Measurements from ENCODE around the gene MDP1. TPM values are rescaled to one million over a fixed set of nuclear protein-coding genes. Genes with fewer than 3 reads are reported as not detected.

Gene MDP1
- total and polyA plus RNA-seq, 2 donors (not counting 1 experiment from before 2014, with no cell fraction given), result 14.4 to 22.1 TPM

GRCh38 chr14:24236689-24237462 lies 21.0 kb upstream of the MDP1 start:
- Histone ChIP-seq H3K36me3 (ENCODE audit: control insufficient read depth, insufficient read depth, low read length) (peaks cover 31% of the 10 kb centered on the region), H3K27ac (ENCODE audit: insufficient read depth, low read length) (no peak overlapping the region), H4K20me1 (ENCODE audit: control insufficient read depth, extremely low read depth, insufficient read depth, low read length) (no peaks in the 10 kb centered on the region), H3K4me2 (ENCODE audit: extremely low read depth, insufficient read depth, low read length) (no peak overlapping the region), H3K9ac (ENCODE audit: insufficient read depth, low read length) (no peak overlapping the region), H3K4me3 (replicated peaks in 1 of 4; ENCODE audit: control extremely low read depth in 1 of 4, insufficient read depth in 1 of 4, low read depth in 3 of 4, low read length in 4 of 4) (no peak overlapping the region), H3K9me3 (ENCODE audit: control insufficient read depth, insufficient read depth, low read depth, low read length) (no peaks in the 10 kb centered on the region), H2AFZ (ENCODE audit: low read length) (no peak overlapping the region), H3K79me2 (ENCODE audit: control insufficient read depth, insufficient read depth, low read length) (peaks cover 46% of the 10 kb centered on the region), H3K27me3 (ENCODE audit: control insufficient read depth, insufficient read depth, low read length) (no peaks in the 10 kb centered on the region), H3K4me1 (ENCODE audit: control insufficient read depth, extremely low read depth, insufficient read depth, low read length) (peaks cover 18% of the 10 kb centered on the region)
- no peak for TF ChIP-seq EZH2 (IDR thresholded peaks at IDR 0.05; ENCODE audit: low read length, missing control alignments)
- TF ChIP-seq, protein P1, sequence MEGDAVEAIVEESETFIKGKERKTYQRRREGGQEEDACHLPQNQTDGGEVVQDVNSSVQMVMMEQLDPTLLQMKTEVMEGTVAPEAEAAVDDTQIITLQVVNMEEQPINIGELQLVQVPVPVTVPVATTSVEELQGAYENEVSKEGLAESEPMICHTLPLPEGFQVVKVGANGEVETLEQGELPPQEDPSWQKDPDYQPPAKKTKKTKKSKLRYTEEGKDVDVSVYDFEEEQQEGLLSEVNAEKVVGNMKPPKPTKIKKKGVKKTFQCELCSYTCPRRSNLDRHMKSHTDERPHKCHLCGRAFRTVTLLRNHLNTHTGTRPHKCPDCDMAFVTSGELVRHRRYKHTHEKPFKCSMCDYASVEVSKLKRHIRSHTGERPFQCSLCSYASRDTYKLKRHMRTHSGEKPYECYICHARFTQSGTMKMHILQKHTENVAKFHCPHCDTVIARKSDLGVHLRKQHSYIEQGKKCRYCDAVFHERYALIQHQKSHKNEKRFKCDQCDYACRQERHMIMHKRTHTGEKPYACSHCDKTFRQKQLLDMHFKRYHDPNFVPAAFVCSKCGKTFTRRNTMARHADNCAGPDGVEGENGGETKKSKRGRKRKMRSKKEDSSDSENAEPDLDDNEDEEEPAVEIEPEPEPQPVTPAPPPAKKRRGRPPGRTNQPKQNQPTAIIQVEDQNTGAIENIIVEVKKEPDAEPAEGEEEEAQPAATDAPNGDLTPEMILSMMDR (conservative IDR thresholded peaks at IDR 0.05 in 1 of 2, IDR thresholded peaks at IDR 0.05 in 1 of 2; ENCODE audit: low read depth in 1 of 2, low read length in 2 of 2), result no peak
- no peak for DNase-seq (ENCODE audit: low read depth in 2 of 2)

DNA sequence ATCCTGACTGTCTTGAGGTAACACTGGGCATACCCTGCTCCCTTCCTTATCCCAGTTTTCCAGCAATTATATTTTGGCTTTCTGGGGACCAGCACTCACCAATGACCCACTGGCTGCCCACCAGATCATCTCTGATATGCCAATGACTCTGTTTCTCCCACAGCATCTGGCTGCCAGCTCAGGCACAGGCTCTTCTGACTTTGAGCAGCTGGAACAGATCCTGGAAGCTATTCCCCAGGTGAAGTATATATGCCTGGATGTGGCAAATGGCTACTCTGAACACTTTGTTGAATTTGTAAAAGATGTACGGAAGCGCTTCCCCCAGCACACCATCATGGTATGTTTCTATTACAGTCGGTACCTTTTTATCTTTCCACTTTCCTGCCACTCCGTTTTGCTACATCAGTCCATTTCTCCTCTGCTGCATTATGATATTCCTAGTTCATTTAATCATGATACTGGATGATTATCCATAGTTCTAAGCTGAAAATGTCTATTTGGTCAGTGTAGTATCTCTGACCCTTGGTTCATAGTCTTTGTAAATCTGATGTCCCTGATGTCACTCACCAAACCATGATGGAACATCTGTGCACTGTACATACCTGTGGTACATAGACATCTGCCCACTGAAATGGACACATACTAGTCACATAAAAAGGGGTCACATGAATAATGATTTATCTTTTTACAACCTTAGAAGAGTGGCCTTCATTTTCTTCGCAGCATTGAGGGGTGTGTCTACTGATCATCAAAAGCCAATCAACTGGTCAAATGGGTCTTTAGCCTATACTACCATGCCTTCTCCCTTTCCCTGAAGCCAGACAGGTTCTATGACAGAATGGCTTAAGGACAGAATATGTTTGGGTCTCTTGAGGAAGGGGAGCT lies 20.2 kb upstream of the MDP1 start:
- no peak overlapping the region for H3K4me3 ChIP-seq (replicated peaks in 1 of 4; ENCODE audit: control extremely low read depth in 1 of 4, insufficient read depth in 1 of 4, low read depth in 3 of 4, low read length in 4 of 4)
- no peaks in the 10 kb centered on the region for H4K20me1 ChIP-seq (ENCODE audit: control insufficient read depth, extremely low read depth, insufficient read depth, low read length)
- peaks cover 20% of the 10 kb centered on the region for H3K4me1 ChIP-seq (ENCODE audit: control insufficient read depth, extremely low read depth, insufficient read depth, low read length)
- peaks cover 31% of the 10 kb centered on the region for H3K36me3 ChIP-seq (ENCODE audit: control insufficient read depth, insufficient read depth, low read length)
- H3K27ac ChIP-seq (ENCODE audit: insufficient read depth, low read length), result no peak overlapping the region
- no peak overlapping the region for H3K4me2 ChIP-seq (ENCODE audit: extremely low read depth, insufficient read depth, low read length)
- peaks cover 48% of the 10 kb centered on the region for H3K79me2 ChIP-seq (ENCODE audit: control insufficient read depth, insufficient read depth, low read length)
- TF ChIP-seq EZH2 (IDR thresholded peaks at IDR 0.05; ENCODE audit: low read length, missing control alignments), result no peak
- TF ChIP-seq, protein P1 (conservative IDR thresholded peaks at IDR 0.05 in 1 of 2, IDR thresholded peaks at IDR 0.05 in 1 of 2; ENCODE audit: low read depth in 1 of 2, low read length in 2 of 2), result no peak
- H2AFZ ChIP-seq (ENCODE audit: low read length), result no peak overlapping the region
- DNase-seq (ENCODE audit: low read depth in 2 of 2), result no peak
- H3K27me3 ChIP-seq (ENCODE audit: control insufficient read depth, insufficient read depth, low read length), result no peaks in the 10 kb centered on the region
- H3K9ac ChIP-seq (ENCODE audit: insufficient read depth, low read length), result no peak overlapping the region
- H3K9me3 ChIP-seq (ENCODE audit: control insufficient read depth, insufficient read depth, low read depth, low read length), result no peaks in the 10 kb centered on the region

Data from fibroblast of lung (primary cell).